Fibroblast of lung (primary cell): ENCODE measurements around the gene IBSP.

Experiments used
- EZH2 ChIP-seq: IDR thresholded peaks from 2 replicates; pipeline ENCODE4 v1.5.1; 2012; ENCODE audit warnings: low read length, control low read depth, mild to moderate bottlenecking; ENCODE audit errors: missing control alignments
- TF ChIP-seq, protein P1 (sequence below), 2 donors: IDR thresholded peaks in 1 of 2; conservative IDR thresholded peaks in 1 of 2; 1 replicate in 1 of 2; 2 replicates in 1 of 2; pipeline ENCODE4 v1.5.1; 2011 to 2012; ENCODE audit warnings: low read length in 2 of 2, control low read depth in 1 of 2, inconsistent platforms in 1 of 2, low read depth in 1 of 2, mild to moderate bottlenecking in 1 of 2

- TF ChIP-seq EZH2: no peak
- TF ChIP-seq, protein P1, sequence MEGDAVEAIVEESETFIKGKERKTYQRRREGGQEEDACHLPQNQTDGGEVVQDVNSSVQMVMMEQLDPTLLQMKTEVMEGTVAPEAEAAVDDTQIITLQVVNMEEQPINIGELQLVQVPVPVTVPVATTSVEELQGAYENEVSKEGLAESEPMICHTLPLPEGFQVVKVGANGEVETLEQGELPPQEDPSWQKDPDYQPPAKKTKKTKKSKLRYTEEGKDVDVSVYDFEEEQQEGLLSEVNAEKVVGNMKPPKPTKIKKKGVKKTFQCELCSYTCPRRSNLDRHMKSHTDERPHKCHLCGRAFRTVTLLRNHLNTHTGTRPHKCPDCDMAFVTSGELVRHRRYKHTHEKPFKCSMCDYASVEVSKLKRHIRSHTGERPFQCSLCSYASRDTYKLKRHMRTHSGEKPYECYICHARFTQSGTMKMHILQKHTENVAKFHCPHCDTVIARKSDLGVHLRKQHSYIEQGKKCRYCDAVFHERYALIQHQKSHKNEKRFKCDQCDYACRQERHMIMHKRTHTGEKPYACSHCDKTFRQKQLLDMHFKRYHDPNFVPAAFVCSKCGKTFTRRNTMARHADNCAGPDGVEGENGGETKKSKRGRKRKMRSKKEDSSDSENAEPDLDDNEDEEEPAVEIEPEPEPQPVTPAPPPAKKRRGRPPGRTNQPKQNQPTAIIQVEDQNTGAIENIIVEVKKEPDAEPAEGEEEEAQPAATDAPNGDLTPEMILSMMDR (conservative IDR thresholded peaks at IDR 0.05 in 1 of 2, IDR thresholded peaks at IDR 0.05 in 1 of 2; ENCODE audit: low read depth in 1 of 2, low read length in 2 of 2): no peak
These were observed 46.9 kb downstream of the IBSP start for GRCh38 chr4:87846226-87846625.
